ENCODE data around the gene NEK7.
A peak's percentile ranks its signal among the peaks of the same experiment; 100 is the strongest.

Gene NEK7

DNA sequence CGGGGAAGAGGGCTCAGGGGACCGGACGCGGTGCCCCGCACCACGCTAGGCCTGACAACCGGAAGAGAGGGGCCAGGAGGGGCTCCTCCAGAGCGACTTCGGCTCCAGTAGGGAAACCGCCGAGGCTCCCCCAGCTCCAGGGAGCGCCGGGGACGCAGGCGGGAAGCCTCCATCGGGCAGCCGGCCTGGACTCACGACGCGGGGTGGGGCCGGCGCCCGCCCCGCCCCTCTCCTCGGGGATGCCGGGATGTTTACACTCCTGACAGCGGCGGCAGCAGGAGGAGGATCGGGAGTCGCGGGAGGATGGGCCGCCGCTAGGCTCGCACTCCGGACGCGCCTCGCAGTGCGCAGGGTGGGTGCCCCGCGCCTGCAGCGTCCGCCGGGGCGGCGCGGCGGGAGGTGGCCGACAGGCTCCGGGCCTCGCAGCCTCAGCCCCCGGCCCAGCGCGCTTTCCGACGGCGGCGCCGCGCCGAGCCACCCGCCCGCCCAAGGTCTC is at the start of gene NEK7:
Gene NEK7 (plus strand): TSS at position 254 of the 496 bp plus-strand sequence. CDS start 75,583 bp downstream, outside the sequence.
- DNase-seq (peak; percentile 77), ATAC-seq (peak; percentile 60)
- peak within 1 kb of the TSS; percentile 98 for H3K27ac Mint-ChIP-seq
- H3K9me3 Mint-ChIP-seq = no peaks in the 10 kb centered on the region
- H3K4me1 Mint-ChIP-seq = peaks cover 37% of the 10 kb centered on the region
- peaks cover 3% of the 10 kb centered on the region for H3K36me3 Mint-ChIP-seq (ENCODE audit: low read depth)
- H3K4me3 Mint-ChIP-seq = peak within 1 kb of the TSS; percentile 100
- H3K27me3 Mint-ChIP-seq = no peaks in the 10 kb centered on the region

DNA sequence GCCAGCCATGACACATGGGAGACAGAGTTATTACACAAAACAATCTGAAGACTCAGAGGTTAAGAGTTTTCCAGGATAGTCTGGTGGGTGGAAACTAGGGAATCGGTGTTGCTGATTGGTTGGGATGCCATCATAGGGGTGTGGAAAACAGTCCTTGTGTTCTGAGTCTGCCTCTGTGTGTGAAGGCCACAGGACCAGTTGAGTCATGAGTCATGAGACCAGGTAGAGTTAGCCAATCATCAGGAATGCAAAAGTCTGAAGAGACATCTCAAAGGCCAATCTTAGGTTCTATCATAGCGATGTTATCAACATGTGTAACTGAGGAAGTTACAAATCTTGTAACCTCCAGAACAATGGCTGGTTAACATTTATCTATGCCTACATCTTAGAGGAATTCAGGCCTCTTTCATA is 49.7 kb upstream of the NEK7 start:
- no peak overlapping the region for H3K27ac Mint-ChIP-seq
- H3K4me1 Mint-ChIP-seq = peaks cover 14% of the 10 kb centered on the region
- H3K4me3 Mint-ChIP-seq = no peak overlapping the region
- ATAC-seq (peak; percentile 14), DNase-seq (no peak)
- H3K27me3 Mint-ChIP-seq = no peaks in the 10 kb centered on the region
- no peaks in the 10 kb centered on the region for H3K36me3 Mint-ChIP-seq (ENCODE audit: low read depth)
- no peaks in the 10 kb centered on the region for H3K9me3 Mint-ChIP-seq

DNA sequence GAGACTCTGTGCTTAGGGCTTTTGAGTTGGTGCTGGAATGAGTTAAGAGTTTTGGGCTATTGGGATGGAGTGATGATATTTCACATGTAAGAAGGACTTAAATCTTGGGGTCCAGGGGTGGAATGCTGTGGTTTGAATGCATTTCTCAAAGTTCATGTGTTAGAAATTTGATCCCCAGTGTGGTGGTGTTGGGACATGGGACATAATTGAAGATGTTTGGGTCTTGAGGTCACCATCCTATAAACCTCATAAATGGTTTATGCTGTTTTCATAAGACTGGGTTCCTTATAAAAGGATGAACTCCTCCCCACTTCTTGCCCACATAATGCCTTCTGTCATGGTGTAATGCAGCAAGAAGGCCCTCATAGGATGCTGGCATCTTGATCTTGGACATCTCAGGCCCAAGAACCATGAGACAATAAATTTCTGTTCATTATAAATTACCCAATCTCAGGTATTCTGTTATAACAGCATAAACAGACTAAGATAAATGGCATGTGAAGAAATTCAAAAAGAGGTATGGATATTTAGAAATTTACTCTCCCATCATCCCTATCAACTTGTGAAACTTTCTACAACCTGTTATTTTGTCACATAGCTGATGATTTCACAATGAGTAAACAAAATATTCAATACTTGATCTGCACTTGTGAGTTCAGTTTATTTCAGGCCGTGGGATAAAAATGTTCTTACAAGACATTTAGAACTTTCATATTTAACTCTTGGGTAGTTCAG is 48.0 kb upstream of the NEK7 start:
- Mint-ChIP-seq H3K4me1 (no peaks in the 10 kb centered on the region), H3K9me3 (no peaks in the 10 kb centered on the region), H3K36me3 (ENCODE audit: low read depth) (no peaks in the 10 kb centered on the region), H3K4me3 (no peak overlapping the region), H3K27ac (no peak overlapping the region), H3K27me3 (no peaks in the 10 kb centered on the region)
- DNase-seq = no peak
- ATAC-seq = no peak

DNA sequence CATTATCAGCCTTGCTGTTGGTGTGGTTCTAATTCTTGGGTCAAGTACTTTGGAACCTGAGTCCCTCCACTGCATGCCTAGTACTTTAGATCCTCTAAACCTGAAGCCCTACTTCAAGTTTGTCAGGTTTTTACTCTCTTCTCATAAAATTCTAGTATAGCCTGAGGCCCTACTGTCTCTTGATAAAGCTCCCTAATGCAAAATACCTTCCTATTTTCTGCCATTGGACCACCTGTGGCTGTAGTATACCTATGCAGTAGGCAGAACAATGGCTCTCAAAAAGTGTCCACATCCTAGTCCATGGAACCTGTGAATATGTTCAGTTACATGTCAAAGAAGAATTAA is 47.5 kb upstream of the NEK7 start:
- no peaks in the 10 kb centered on the region for H3K9me3 Mint-ChIP-seq
- no peak for ATAC-seq
- no peak overlapping the region for H3K27ac Mint-ChIP-seq
- H3K4me3 Mint-ChIP-seq = no peak overlapping the region
- H3K4me1 Mint-ChIP-seq = no peaks in the 10 kb centered on the region
- no peak for DNase-seq
- H3K27me3 Mint-ChIP-seq = no peaks in the 10 kb centered on the region
- H3K36me3 Mint-ChIP-seq (ENCODE audit: low read depth) = no peaks in the 10 kb centered on the region

DNA sequence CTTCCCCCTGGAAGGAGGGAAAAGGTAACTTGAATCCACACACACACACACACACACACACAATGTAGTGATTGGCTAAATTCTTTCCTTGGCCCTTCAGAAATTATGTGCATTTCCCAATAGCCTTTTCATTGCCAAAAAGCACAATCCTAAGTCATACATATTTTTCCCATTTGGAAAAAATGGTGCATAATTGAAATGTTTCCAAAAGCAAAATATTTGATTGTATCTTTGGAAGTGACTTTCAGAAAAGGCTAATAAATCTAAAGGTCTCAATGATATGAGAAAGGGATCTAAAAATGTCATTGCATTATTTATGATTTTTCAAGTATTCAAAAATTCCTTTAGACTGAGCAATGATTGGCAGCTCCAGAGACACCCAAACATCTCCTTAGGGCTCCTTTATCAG is 43.5 kb upstream of the NEK7 start:
- DNase-seq (no peak), ATAC-seq (no peak)
- Mint-ChIP-seq H3K36me3 (ENCODE audit: low read depth) (no peaks in the 10 kb centered on the region), H3K27me3 (no peaks in the 10 kb centered on the region), H3K27ac (no peak overlapping the region), H3K4me3 (no peak overlapping the region), H3K9me3 (no peaks in the 10 kb centered on the region), H3K4me1 (no peaks in the 10 kb centered on the region)

DNA sequence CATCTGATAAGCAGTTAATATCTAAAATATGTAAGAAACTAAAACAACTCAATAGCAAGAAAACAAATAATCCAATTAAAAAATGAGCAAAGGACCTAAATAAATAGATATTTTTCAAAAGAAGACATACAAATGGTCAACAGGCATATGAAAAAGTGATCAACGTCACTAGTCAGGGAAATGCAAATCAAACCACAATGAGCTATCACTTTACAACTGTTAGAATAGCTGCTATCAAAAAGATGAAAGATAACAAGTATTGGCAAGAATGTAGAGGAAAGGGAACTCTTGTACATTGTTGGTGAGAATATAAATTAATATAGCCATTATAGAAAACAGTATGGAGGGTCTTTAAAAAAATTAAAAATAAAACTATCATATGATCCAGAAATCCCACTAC is 40.7 kb upstream of the NEK7 start:
- Mint-ChIP-seq H3K27me3 (no peaks in the 10 kb centered on the region), H3K4me1 (no peaks in the 10 kb centered on the region), H3K27ac (no peak overlapping the region), H3K4me3 (no peak overlapping the region), H3K9me3 (no peaks in the 10 kb centered on the region), H3K36me3 (ENCODE audit: low read depth) (no peaks in the 10 kb centered on the region)
- ATAC-seq = no peak
- DNase-seq = no peak

DNA sequence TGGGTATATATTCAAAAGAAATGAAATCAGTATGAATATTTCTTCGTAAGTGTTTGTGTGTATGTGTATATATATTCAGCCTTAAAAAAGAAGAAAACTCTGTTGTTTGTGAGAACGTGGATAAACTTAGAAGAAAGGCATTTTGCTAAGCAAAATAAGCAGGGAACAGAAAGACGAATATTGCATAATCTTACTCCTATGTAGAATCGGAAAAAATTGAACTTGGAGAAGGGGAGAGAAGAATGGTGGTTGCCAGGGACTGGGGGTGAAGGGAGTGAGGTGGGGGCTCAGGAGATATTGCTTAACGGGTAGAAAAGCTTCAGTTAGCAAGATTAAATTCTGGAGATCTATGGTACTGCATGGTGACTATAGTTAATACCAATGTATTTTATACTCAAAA is 40.3 kb upstream of the NEK7 start:
- Mint-ChIP-seq H3K9me3 (no peaks in the 10 kb centered on the region), H3K4me3 (no peak overlapping the region), H3K4me1 (peaks cover 3% of the 10 kb centered on the region), H3K27ac (no peak overlapping the region), H3K27me3 (no peaks in the 10 kb centered on the region), H3K36me3 (ENCODE audit: low read depth) (no peaks in the 10 kb centered on the region)
- DNase-seq (no peak), ATAC-seq (no peak)

DNA sequence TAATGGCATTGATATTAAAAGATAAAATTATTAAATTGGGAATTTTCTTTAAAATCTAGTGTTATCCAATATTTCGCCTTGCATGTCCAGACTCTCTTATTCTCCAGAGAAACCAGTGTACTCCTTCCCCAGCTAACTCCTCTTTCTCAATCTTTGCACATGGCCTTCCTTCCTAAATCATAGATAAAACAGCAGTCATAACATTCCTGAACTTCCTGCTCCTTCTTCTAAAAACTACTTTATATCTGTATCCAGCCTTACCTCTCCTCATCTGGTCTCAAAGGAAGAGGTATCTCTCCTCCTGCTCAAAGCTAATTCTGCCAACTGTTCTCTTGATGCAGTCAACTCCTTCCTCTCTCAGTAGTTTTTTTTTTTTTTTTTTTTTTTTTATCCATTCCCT is 39.5 kb upstream of the NEK7 start:
- Mint-ChIP-seq H3K9me3 (no peaks in the 10 kb centered on the region), H3K36me3 (ENCODE audit: low read depth) (no peaks in the 10 kb centered on the region), H3K27me3 (no peaks in the 10 kb centered on the region), H3K27ac (no peak overlapping the region), H3K4me1 (peaks cover 3% of the 10 kb centered on the region), H3K4me3 (no peak overlapping the region)
- ATAC-seq (no peak), DNase-seq (no peak)

DNA sequence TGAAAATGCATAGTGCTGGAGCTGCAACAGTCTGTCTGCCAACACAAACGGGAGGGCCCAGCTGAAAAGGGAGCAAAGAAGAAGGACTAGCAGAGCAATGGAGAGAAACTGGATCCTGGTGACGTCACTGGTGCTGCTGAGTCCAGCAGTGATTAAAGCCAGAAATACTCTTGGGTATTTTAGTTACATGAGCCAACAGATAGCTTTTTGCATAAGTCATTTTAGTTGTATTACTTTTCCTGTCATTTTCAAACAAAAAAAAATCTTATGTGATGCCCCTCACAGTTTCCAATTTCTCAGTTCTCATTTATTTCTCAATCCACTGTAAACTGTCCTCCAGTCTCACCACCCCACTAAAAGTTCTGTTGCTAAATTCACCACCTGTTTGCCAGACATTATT is 38.7 kb upstream of the NEK7 start:
- no peak for DNase-seq
- Mint-ChIP-seq H3K27ac (no peak overlapping the region), H3K4me3 (no peak overlapping the region), H3K9me3 (no peaks in the 10 kb centered on the region), H3K4me1 (peaks cover 3% of the 10 kb centered on the region), H3K36me3 (ENCODE audit: low read depth) (no peaks in the 10 kb centered on the region), H3K27me3 (no peaks in the 10 kb centered on the region)
- no peak for ATAC-seq

DNA sequence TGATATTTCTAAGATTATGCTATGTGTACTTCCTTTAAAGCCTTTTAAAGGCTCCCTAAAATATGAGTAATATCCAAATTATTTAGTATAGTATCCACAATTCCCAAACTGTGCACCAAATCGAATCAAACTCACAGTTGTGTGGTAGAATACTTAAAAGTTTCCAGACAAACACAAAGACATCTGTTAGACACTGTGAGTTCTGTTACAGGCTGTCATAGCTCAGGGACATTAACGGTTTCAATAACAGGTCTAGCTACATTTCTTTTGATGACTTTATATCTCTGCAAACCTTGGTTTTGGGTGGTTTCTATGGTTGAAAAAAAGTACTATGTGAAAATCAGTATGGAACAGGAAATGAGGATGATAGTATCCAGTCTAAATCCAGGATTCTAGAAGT is 36.9 kb upstream of the NEK7 start:
- H3K27me3 Mint-ChIP-seq = no peaks in the 10 kb centered on the region
- no peak overlapping the region for H3K4me3 Mint-ChIP-seq
- ATAC-seq = no peak
- no peak overlapping the region for H3K27ac Mint-ChIP-seq
- H3K4me1 Mint-ChIP-seq = peaks cover 3% of the 10 kb centered on the region
- no peak for DNase-seq
- no peaks in the 10 kb centered on the region for H3K9me3 Mint-ChIP-seq
- H3K36me3 Mint-ChIP-seq (ENCODE audit: low read depth) = no peaks in the 10 kb centered on the region

DNA sequence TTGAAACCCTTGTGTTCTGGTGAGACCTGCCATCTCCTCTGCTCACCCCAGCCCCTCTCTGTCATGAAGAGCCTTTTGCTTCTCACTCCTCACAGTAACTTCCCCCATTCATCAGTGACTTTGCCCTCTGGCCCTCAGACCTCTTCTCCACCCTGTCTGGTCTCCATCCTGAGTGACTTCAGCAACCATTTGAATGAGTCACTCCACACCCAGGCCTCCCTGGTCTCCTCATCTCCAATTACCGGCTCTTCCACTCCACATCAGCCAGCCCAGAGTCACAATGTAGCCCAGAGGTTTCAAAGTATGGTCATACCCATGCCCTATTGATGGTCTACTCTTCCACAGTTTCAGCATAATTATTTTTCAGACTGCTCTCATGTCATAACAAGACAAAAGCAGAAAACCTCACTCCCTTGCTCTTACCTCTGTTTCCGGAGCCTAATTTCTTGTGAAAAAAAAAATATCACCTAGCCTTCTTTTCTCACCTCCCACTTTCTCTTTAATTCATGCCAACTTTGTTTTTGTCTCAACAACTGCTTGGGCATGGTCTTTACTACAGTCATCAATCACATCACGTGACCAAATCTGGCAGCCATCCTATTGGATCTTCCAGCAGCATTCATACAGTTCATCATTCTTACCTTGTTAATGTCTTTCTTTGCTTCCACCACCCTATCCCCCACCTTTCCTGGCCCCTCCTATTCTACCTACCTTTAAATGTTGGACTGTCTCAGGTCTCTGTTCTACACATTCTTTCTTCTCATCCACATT is 35.6 kb upstream of the NEK7 start:
- Mint-ChIP-seq H3K4me1 (peaks cover 3% of the 10 kb centered on the region), H3K9me3 (no peaks in the 10 kb centered on the region), H3K4me3 (no peak overlapping the region), H3K27ac (no peak overlapping the region), H3K27me3 (no peaks in the 10 kb centered on the region), H3K36me3 (ENCODE audit: low read depth) (no peaks in the 10 kb centered on the region)
- ATAC-seq (peak; percentile 63), DNase-seq (no peak)

DNA sequence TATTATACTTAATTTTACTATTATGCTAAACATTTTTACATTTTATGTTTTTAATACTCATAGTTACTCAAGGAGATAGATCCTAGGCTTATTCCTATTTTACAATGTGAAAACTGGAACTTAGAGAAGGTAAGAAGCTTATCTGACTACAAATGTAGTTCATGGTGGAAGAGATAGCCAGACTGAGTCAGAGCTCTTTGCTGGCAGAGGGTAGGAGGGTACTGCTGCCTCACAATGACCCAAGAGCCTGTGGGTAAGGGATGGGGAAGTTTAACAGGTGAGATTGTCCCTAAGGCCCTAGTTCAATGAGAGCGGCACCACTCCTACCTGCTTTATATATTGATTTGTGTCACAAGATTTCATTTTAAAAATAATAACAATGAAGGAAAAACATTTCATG is 34.1 kb upstream of the NEK7 start:
- Mint-ChIP-seq H3K36me3 (ENCODE audit: low read depth) (no peaks in the 10 kb centered on the region), H3K4me3 (no peak overlapping the region), H3K27me3 (no peaks in the 10 kb centered on the region), H3K4me1 (peaks cover 6% of the 10 kb centered on the region), H3K9me3 (no peaks in the 10 kb centered on the region), H3K27ac (no peak overlapping the region)
- no peak for ATAC-seq
- no peak for DNase-seq

DNA sequence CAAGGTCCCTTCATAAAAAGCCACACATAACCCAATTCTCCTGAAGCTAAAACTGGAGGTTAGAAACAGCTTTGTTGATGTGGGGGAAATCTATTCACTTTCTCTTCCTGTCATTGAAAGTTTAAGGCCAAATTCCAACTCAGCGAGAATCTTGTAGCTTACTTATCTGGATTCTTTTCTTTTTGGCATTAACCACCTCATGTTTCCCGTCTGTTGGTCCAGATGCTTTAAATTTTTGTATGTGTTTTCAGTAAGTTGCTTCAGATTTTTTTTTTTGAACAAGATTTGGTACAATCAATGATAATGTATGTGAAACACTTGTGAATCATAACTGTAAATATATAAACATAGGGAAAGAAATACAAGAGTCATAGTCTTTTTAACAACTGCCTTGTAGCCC is 33.7 kb upstream of the NEK7 start:
- no peaks in the 10 kb centered on the region for H3K9me3 Mint-ChIP-seq
- H3K4me1 Mint-ChIP-seq = peaks cover 10% of the 10 kb centered on the region
- no peak overlapping the region for H3K27ac Mint-ChIP-seq
- no peaks in the 10 kb centered on the region for H3K36me3 Mint-ChIP-seq (ENCODE audit: low read depth)
- no peaks in the 10 kb centered on the region for H3K27me3 Mint-ChIP-seq
- H3K4me3 Mint-ChIP-seq = no peak overlapping the region
- no peak for DNase-seq
- ATAC-seq = no peak

DNA sequence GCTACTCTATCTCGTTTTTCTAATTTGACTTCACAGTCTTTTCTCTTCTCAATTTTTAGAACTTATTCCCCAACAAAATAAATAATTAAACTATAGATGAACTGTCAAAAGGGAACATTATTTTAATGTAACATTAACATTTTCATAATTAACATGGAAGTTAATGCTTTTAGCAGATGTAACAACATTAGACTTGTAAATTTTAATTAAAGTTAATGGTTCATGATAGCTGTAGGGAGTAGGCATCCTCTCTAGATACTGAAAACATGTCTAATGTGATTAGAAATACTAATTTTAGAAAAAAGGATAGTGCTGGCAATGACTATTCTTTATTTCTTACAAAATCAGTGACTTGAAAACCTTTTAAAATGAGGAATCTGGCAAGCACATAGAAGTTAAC is 32.1 kb upstream of the NEK7 start:
- no peak overlapping the region for H3K27ac Mint-ChIP-seq
- H3K4me3 Mint-ChIP-seq = no peak overlapping the region
- DNase-seq (no peak), ATAC-seq (no peak)
- H3K27me3 Mint-ChIP-seq = no peaks in the 10 kb centered on the region
- H3K36me3 Mint-ChIP-seq (ENCODE audit: low read depth) = no peaks in the 10 kb centered on the region
- H3K4me1 Mint-ChIP-seq = peaks cover 21% of the 10 kb centered on the region
- no peaks in the 10 kb centered on the region for H3K9me3 Mint-ChIP-seq

DNA sequence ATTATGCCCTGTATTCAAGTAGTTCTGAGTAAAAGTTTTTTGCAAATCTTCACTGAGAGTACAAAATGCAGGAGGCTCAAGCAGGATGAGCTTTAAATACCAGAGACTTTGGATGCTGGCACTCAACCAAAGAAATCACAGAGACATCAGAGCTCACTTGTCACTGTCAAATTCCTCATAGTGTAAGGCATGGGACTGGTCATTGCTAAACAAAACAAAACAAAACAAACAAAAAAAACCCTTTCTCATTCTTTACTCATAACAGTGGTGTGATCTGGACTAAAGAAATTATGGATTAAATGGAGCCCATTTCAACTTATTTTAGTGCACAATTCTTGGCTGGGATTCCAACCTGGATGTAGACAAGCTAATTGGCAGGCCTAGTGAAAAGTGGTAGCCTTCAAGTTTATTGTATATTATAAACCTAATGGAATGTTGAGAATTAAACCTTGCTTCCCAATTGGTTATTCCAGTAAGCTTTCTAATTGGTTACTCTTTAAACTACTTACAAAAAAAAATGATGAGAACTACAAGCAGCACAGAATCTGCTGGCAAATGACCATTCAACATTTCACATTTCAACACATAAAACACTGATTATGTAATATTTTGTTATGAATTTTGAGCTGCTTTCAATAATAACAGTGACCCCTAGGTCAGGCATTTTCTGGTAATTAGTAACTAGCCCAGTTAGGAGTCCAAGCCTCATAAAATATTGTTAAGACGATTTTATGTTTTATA is 30.6 kb upstream of the NEK7 start:
- no peak overlapping the region for H3K27ac Mint-ChIP-seq
- H3K9me3 Mint-ChIP-seq = peaks cover 1% of the 10 kb centered on the region
- DNase-seq (no peak), ATAC-seq (no peak)
- no peak overlapping the region for H3K4me3 Mint-ChIP-seq
- H3K27me3 Mint-ChIP-seq = no peaks in the 10 kb centered on the region
- H3K4me1 Mint-ChIP-seq = peaks cover 21% of the 10 kb centered on the region
- H3K36me3 Mint-ChIP-seq (ENCODE audit: low read depth) = peaks cover under 1% of the 10 kb centered on the region
